Measurements from ENCODE around the gene SLC6A7. TPM values are rescaled to one million over a fixed set of nuclear protein-coding genes. Genes with fewer than 3 reads are reported as not detected.

SLC6A7 gene
- total RNA-seq: not detected
- long read RNA-seq, partial matches to known transcripts: 0 of 3 reads
- long read RNA-seq, other reads (novel, unspliced or antisense): 3 of 3 reads

DNA sequence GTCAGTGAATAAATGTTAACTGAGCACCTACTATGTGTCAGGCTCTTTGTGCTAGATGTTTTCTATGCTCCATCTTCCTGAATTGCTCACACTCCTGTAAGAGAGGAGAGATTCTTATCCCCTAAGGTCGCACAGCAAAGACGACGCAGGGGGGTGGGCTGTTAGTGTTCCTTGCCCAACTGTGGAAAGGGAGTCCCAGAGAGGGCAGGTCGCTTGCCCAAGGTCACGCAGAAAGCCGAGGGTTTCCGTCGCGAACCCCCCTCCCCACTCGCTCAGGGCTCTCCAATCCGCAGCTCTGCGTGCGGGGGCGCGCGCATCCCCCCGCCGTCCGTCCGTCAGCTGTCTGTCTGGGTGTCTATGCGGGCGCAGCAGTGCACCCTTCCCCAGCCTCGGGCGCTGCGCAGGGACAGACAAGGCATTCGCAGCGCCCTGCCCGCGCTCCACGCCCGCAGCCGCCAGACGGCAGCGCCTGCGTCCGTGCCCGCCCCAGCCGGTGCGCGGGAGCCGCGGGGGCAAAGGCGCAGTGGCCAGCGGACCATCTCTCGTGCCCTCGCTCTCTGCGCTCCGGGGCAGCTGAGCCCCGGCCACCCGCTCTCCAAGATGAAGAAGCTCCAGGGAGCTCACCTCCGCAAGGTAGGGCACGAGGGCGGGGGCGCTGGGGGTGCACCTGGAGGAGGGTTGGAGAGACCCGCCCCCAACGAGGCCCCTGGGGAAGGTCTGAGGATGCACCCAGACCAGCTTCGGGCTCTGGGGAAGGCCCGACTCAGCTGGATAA is at the start of gene SLC6A7:
TSS of gene SLC6A7 (plus strand) at position 335 of the 775 bp plus-strand sequence. CDS start at position 601, 266 bp downstream.
- ATAC-seq (no peak), DNase-seq (no peak)
- H3K27me3 ChIP-seq: peaks cover 22% of the 10 kb centered on the region
- TF ChIP-seq, protein P1, sequence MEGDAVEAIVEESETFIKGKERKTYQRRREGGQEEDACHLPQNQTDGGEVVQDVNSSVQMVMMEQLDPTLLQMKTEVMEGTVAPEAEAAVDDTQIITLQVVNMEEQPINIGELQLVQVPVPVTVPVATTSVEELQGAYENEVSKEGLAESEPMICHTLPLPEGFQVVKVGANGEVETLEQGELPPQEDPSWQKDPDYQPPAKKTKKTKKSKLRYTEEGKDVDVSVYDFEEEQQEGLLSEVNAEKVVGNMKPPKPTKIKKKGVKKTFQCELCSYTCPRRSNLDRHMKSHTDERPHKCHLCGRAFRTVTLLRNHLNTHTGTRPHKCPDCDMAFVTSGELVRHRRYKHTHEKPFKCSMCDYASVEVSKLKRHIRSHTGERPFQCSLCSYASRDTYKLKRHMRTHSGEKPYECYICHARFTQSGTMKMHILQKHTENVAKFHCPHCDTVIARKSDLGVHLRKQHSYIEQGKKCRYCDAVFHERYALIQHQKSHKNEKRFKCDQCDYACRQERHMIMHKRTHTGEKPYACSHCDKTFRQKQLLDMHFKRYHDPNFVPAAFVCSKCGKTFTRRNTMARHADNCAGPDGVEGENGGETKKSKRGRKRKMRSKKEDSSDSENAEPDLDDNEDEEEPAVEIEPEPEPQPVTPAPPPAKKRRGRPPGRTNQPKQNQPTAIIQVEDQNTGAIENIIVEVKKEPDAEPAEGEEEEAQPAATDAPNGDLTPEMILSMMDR (IDR thresholded peaks at IDR 0.05): no peak
- H3K4me3 ChIP-seq: no peak within 1 kb of the TSS
- H3K36me3 ChIP-seq: no peaks in the 10 kb centered on the region
- intact Hi-C loops (cut with DNase I): no loop called here
- H3K27ac ChIP-seq: no peak within 1 kb of the TSS
- H3K4me1 ChIP-seq: no peaks in the 10 kb centered on the region
- H3K9me3 ChIP-seq: no peaks in the 10 kb centered on the region

DNA sequence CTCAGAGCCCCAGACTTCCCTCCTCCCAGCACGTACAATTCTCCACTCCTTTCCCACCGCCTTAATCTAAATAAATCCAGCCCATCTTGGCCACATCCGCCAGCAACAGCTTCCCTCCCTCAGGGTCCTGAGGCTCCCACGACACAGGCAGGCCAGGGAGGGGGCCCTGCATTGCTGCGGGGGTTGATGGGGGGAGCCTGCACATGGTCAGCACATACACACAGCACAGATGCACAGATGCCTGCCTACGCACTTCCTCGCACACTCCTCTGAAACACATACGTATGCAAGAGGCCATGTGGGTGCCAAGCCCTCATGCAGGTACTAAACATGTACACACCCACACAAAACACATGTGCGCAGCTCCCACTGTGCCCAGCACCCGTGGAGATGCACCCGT is 49.0 kb upstream of the SLC6A7 start:
- H3K4me1 ChIP-seq: peaks cover 78% of the 10 kb centered on the region
- ATAC-seq: no peak
- TF ChIP-seq, protein P1 (IDR thresholded peaks at IDR 0.05): no peak
- H3K27me3 ChIP-seq: no peaks in the 10 kb centered on the region
- H3K36me3 ChIP-seq: no peaks in the 10 kb centered on the region
- H3K4me3 ChIP-seq: no peak overlapping the region
- no peaks in the 10 kb centered on the region for H3K9me3 ChIP-seq
- no peak for DNase-seq
- H3K27ac ChIP-seq: peak overlapping the region; percentile 76
- intact Hi-C loops (cut with DNase I): no loop called here

GRCh38 chr5:150141544-150142184 is 48.2 kb upstream of the SLC6A7 start:
- ATAC-seq (no peak), DNase-seq (no peak)
- no peaks in the 10 kb centered on the region for H3K27me3 ChIP-seq
- no peak overlapping the region for H3K4me3 ChIP-seq
- H3K27ac ChIP-seq: peak overlapping the region; percentile 78
- H3K36me3 ChIP-seq: no peaks in the 10 kb centered on the region
- TF ChIP-seq, protein P1 (IDR thresholded peaks at IDR 0.05): no peak
- no peaks in the 10 kb centered on the region for H3K9me3 ChIP-seq
- H3K4me1 ChIP-seq: peaks cover 71% of the 10 kb centered on the region
- intact Hi-C loops (cut with DNase I): no loop called here

GRCh38 chr5:150142185-150142958 is 47.5 kb upstream of the SLC6A7 start:
- DNase-seq: no peak
- Histone ChIP-seq H3K27ac (peak overlapping the region; percentile 78), H3K4me3 (no peak overlapping the region), H3K9me3 (no peaks in the 10 kb centered on the region), H3K27me3 (no peaks in the 10 kb centered on the region), H3K36me3 (no peaks in the 10 kb centered on the region), H3K4me1 (peaks cover 65% of the 10 kb centered on the region)
- intact Hi-C loops (cut with DNase I): no loop called here
- TF ChIP-seq, protein P1 (IDR thresholded peaks at IDR 0.05): no peak
- no peak for ATAC-seq

- TF ChIP-seq, protein P1 (IDR thresholded peaks at IDR 0.05): no peak
- Histone ChIP-seq H3K27ac (peak overlapping the region; percentile 78), H3K36me3 (no peaks in the 10 kb centered on the region), H3K4me1 (peaks cover 59% of the 10 kb centered on the region), H3K4me3 (no peak overlapping the region), H3K27me3 (no peaks in the 10 kb centered on the region), H3K9me3 (no peaks in the 10 kb centered on the region)
- DNase-seq: no peak
- intact Hi-C loops (cut with DNase I): no loop called here
- peak; percentile 27 for ATAC-seq
These were observed 46.9 kb upstream of the SLC6A7 start for GRCh38 chr5:150142959-150143349.

All from upper lobe of right lung (tissue), 1 donor.